NT2/D1 (cell line): ENCODE results near the gene PDSS2.

Source experiments
- SUZ12 ChIP-seq: IDR thresholded peaks from 2 replicates; pipeline ENCODE4 v1.6.1; 2011; ENCODE audit not compliant: insufficient read length, insufficient read depth; ENCODE audit errors: extremely low read depth
- YY1 ChIP-seq: IDR thresholded peaks from 2 replicates; pipeline ENCODE4 v1.6.1; 2011; ENCODE audit not compliant: insufficient read length, insufficient read depth
- ZNF274 ChIP-seq: IDR thresholded peaks from 2 replicates; pipeline ENCODE4 v1.6.1; 2011; ENCODE audit warnings: mild to moderate bottlenecking, low read depth, low read length

- TF ChIP-seq YY1 (no peak), ZNF274 (no peak), SUZ12 (no peak)
Observed at GRCh38 chr6:107292715-107293271, 166.6 kb downstream of the PDSS2 start.
